Activated T-cell treated with anti-CD3 and anti-CD28 coated beads, Interleukin-2, amount 50 U/mL, for 4 hours (primary cell): Measurements from ENCODE around the gene IRF2BP1. TPM values are rescaled to one million over a fixed set of nuclear protein-coding genes. Genes with fewer than 3 reads are reported as not detected.

ENCODE experiments used
- ATAC-seq, 2 donors: fragments of 200-7000 bp; cut with Tn5 transposase; one replicate each; pipeline ENCODE4 v1.10.0; 2021
- DNase-seq: peaks from one replicate; pipeline ENCODE4 v3.0.0-alpha.2; 2020
- H3K27me3 Mint-ChIP-seq: one replicate; pipeline ENCODE4 v1.8.0; 2021; ENCODE audit warnings: low read depth, mixed read lengths
- H3K36me3 Mint-ChIP-seq: one replicate; pipeline ENCODE4 v1.8.0; 2022; ENCODE audit warnings: mixed read lengths; ENCODE audit not compliant: insufficient read depth
- H3K4me1 Mint-ChIP-seq: one replicate; pipeline ENCODE4 v1.8.0; 2021; ENCODE audit warnings: low read depth, mixed read lengths
- H3K4me3 Mint-ChIP-seq: one replicate; pipeline ENCODE4 v1.8.0; 2021; ENCODE audit warnings: mild to moderate bottlenecking, moderate library complexity, mixed read lengths
- H3K9me3 Mint-ChIP-seq: one replicate; pipeline ENCODE4 v1.8.0; 2021; ENCODE audit warnings: mixed read lengths
- total RNA-seq, 3 donors: library from RNA; stranded (reverse); gene quantifications; one replicate each; pipeline ENCODE4 v1.2.1, GENCODE V29; 2021

The IRF2BP1 gene
- total RNA-seq, 3 donors from 2014 or later, result 21.8 to 24.5 (median 22.2) TPM

GRCh38 chr19:45913874-45914830 is 28.2 kb upstream of the IRF2BP1 start, which contains the start of gene NANOS2:
Gene NANOS2 (minus strand): TSS chr19:45914778. CDS start chr19:45914693, 85 bp downstream.
- no peak for DNase-seq
- no peaks in the 10 kb centered on the region for H3K9me3 Mint-ChIP-seq
- no peak within 1 kb of the TSS for H3K4me3 Mint-ChIP-seq
- no peaks in the 10 kb centered on the region for H3K4me1 Mint-ChIP-seq
- no peak for ATAC-seq
- H3K27me3 Mint-ChIP-seq, result peaks cover 27% of the 10 kb centered on the region
- no peaks in the 10 kb centered on the region for H3K36me3 Mint-ChIP-seq

GRCh38 chr19:45911291-45911690 is 25.4 kb upstream of the IRF2BP1 start:
- Mint-ChIP-seq H3K27me3 (peaks cover 19% of the 10 kb centered on the region), H3K4me1 (no peaks in the 10 kb centered on the region), H3K36me3 (no peaks in the 10 kb centered on the region), H3K4me3 (no peak overlapping the region), H3K9me3 (no peaks in the 10 kb centered on the region)
- ATAC-seq (no peak), DNase-seq (no peak)

GRCh38 chr19:45908956-45909355 is 23.0 kb upstream of the IRF2BP1 start:
- ATAC-seq (no peak), DNase-seq (no peak)
- H3K9me3 Mint-ChIP-seq, result no peaks in the 10 kb centered on the region
- H3K27me3 Mint-ChIP-seq, result peaks cover 16% of the 10 kb centered on the region
- H3K4me3 Mint-ChIP-seq, result no peak overlapping the region
- no peaks in the 10 kb centered on the region for H3K36me3 Mint-ChIP-seq
- peaks cover under 1% of the 10 kb centered on the region for H3K4me1 Mint-ChIP-seq

GRCh38 chr19:45906221-45906620 is 20.3 kb upstream of the IRF2BP1 start:
- Mint-ChIP-seq H3K4me1 (peaks cover 7% of the 10 kb centered on the region), H3K36me3 (no peaks in the 10 kb centered on the region), H3K4me3 (no peak overlapping the region), H3K9me3 (no peaks in the 10 kb centered on the region), H3K27me3 (peaks cover 6% of the 10 kb centered on the region)
- no peak for ATAC-seq
- no peak for DNase-seq

GRCh38 chr19:45905011-45905410 is 19.1 kb upstream of the IRF2BP1 start:
- Mint-ChIP-seq H3K9me3 (no peaks in the 10 kb centered on the region), H3K36me3 (peaks cover 2% of the 10 kb centered on the region), H3K4me3 (no peak overlapping the region), H3K27me3 (peaks cover 5% of the 10 kb centered on the region), H3K4me1 (peaks cover 16% of the 10 kb centered on the region)
- ATAC-seq (no peak), DNase-seq (no peak)

- peak; percentile 85 to 86 for ATAC-seq
- Mint-ChIP-seq H3K9me3 (no peaks in the 10 kb centered on the region), H3K4me3 (peak overlapping the region; percentile 90), H3K36me3 (peaks cover 6% of the 10 kb centered on the region), H3K4me1 (peaks cover 17% of the 10 kb centered on the region), H3K27me3 (no peaks in the 10 kb centered on the region)
- peak; percentile 99 for DNase-seq
Measured at GRCh38 chr19:45902651-45903625, 17.0 kb upstream of the IRF2BP1 start.

- ATAC-seq (peak in 1 of 2 donors; percentile 1), DNase-seq (no peak)
- Mint-ChIP-seq H3K36me3 (peaks cover 6% of the 10 kb centered on the region), H3K4me1 (peaks cover 17% of the 10 kb centered on the region), H3K9me3 (no peaks in the 10 kb centered on the region), H3K4me3 (peak within 1 kb of the TSS; percentile 90), H3K27me3 (no peaks in the 10 kb centered on the region)
Measured at GRCh38 chr19:45901912-45902650, 16.1 kb upstream of the IRF2BP1 start, which contains the start of gene MYPOP. Gene MYPOP (minus strand): TSS chr19:45902613. CDS start chr19:45901773, 840 bp downstream.

GRCh38 chr19:45901432-45901911 is 15.5 kb upstream of the IRF2BP1 start:
- Mint-ChIP-seq H3K4me1 (peaks cover 17% of the 10 kb centered on the region), H3K4me3 (peak overlapping the region; percentile 16), H3K27me3 (no peaks in the 10 kb centered on the region), H3K9me3 (no peaks in the 10 kb centered on the region), H3K36me3 (peaks cover 6% of the 10 kb centered on the region)
- DNase-seq (no peak), ATAC-seq (peak in 1 of 2 donors; percentile 5)

- no peaks in the 10 kb centered on the region for H3K9me3 Mint-ChIP-seq
- DNase-seq (no peak), ATAC-seq (no peak)
- no peaks in the 10 kb centered on the region for H3K27me3 Mint-ChIP-seq
- H3K4me1 Mint-ChIP-seq, result peaks cover 17% of the 10 kb centered on the region
- H3K4me3 Mint-ChIP-seq, result no peak overlapping the region
- H3K36me3 Mint-ChIP-seq, result peaks cover 6% of the 10 kb centered on the region
Measured at GRCh38 chr19:45900738-45901431, 14.9 kb upstream of the IRF2BP1 start.

GRCh38 chr19:45899919-45900589 is 14.1 kb upstream of the IRF2BP1 start:
- Mint-ChIP-seq H3K4me1 (peaks cover 17% of the 10 kb centered on the region), H3K36me3 (peaks cover 6% of the 10 kb centered on the region), H3K27me3 (no peaks in the 10 kb centered on the region), H3K9me3 (no peaks in the 10 kb centered on the region), H3K4me3 (peak overlapping the region; percentile 20)
- DNase-seq, result no peak
- ATAC-seq, result no peak

GRCh38 chr19:45899253-45899652 is 13.3 kb upstream of the IRF2BP1 start:
- Mint-ChIP-seq H3K36me3 (peaks cover 6% of the 10 kb centered on the region), H3K27me3 (no peaks in the 10 kb centered on the region), H3K4me3 (no peak overlapping the region), H3K9me3 (no peaks in the 10 kb centered on the region), H3K4me1 (peaks cover 17% of the 10 kb centered on the region)
- no peak for DNase-seq
- no peak for ATAC-seq

- DNase-seq (no peak), ATAC-seq (no peak)
- Mint-ChIP-seq H3K27me3 (no peaks in the 10 kb centered on the region), H3K4me1 (peaks cover 14% of the 10 kb centered on the region), H3K9me3 (no peaks in the 10 kb centered on the region), H3K36me3 (peaks cover 6% of the 10 kb centered on the region), H3K4me3 (no peak overlapping the region)
Measured at GRCh38 chr19:45897261-45897812, 11.4 kb upstream of the IRF2BP1 start.
